ENCODE results near the gene TXNL4B.

The TXNL4B gene

GRCh38 chr16:72044825-72045359, 48.5 kb downstream of the TXNL4B start:
- TF ChIP-seq CTCF (IDR thresholded peaks at IDR 0.05; ENCODE audit: insufficient read depth, low read depth, low read length, missing control alignments), result no peak
- DNase-seq (ENCODE audit: low read depth), result no peak
- H3K4me3 ChIP-seq (ENCODE audit: low read depth, low read length), result no peak overlapping the region

GRCh38 chr16:72044296-72044695, 49.1 kb downstream of the TXNL4B start:
- no peak for TF ChIP-seq CTCF (IDR thresholded peaks at IDR 0.05; ENCODE audit: insufficient read depth, low read depth, low read length, missing control alignments)
- no peak for DNase-seq (ENCODE audit: low read depth)
- no peak overlapping the region for H3K4me3 ChIP-seq (ENCODE audit: low read depth, low read length)

- H3K4me3 ChIP-seq (ENCODE audit: low read depth, low read length), result no peak overlapping the region
- TF ChIP-seq CTCF (IDR thresholded peaks at IDR 0.05; ENCODE audit: insufficient read depth, low read depth, low read length, missing control alignments), result no peak
- no peak for DNase-seq (ENCODE audit: low read depth)
Observed at GRCh38 chr16:72043539-72043938, 49.9 kb downstream of the TXNL4B start.

GRCh38 chr16:72043058-72043457, 50.4 kb downstream of the TXNL4B start:
- no peak for DNase-seq (ENCODE audit: low read depth)
- TF ChIP-seq CTCF (IDR thresholded peaks at IDR 0.05; ENCODE audit: insufficient read depth, low read depth, low read length, missing control alignments), result no peak
- no peak overlapping the region for H3K4me3 ChIP-seq (ENCODE audit: low read depth, low read length)

GRCh38 chr16:72042157-72042660, 51.2 kb downstream of the TXNL4B start:
- no peak for DNase-seq (ENCODE audit: low read depth)
- H3K4me3 ChIP-seq (ENCODE audit: low read depth, low read length), result no peak overlapping the region
- TF ChIP-seq CTCF (IDR thresholded peaks at IDR 0.05; ENCODE audit: insufficient read depth, low read depth, low read length, missing control alignments), result no peak

GRCh38 chr16:72036098-72036497, 57.3 kb downstream of the TXNL4B start:
- TF ChIP-seq CTCF (IDR thresholded peaks at IDR 0.05; ENCODE audit: insufficient read depth, low read depth, low read length, missing control alignments), result no peak
- no peak overlapping the region for H3K4me3 ChIP-seq (ENCODE audit: low read depth, low read length)
- DNase-seq (ENCODE audit: low read depth), result no peak

All from GM12865 (cell line).